GM19395 (cell line): ENCODE data around the gene TRIM41.
"Not testable (repeated sequence)": the region's sequence is repeated elsewhere in the genome, so short reads cannot be mapped to it uniquely, and the experiment has no call there.

ENCODE experiments used
- ATAC-seq: cut with Tn5 transposase; IDR thresholded peaks from one replicate; pipeline ENCODE4 v1.9.1; 2021; ENCODE audit warnings: mild to moderate bottlenecking, moderate library complexity; ENCODE audit not compliant: unreplicated experiment

TRIM41 gene

GRCh38 chr5:181282874-181283273, 59.8 kb downstream of the TRIM41 start:
- no peak for ATAC-seq

- ATAC-seq: no peak
Measured at GRCh38 chr5:181283347-181283746, 60.3 kb downstream of the TRIM41 start.

- ATAC-seq: not testable (repeated sequence)
Measured at GRCh38 chr5:181283841-181284755, 61.0 kb downstream of the TRIM41 start.
